ENCODE measurements around the gene SLC35A2.
"Not testable (repeated sequence)": the region's sequence is repeated elsewhere in the genome, so short reads cannot be mapped to it uniquely, and the experiment has no call there.

SLC35A2 gene

DNA sequence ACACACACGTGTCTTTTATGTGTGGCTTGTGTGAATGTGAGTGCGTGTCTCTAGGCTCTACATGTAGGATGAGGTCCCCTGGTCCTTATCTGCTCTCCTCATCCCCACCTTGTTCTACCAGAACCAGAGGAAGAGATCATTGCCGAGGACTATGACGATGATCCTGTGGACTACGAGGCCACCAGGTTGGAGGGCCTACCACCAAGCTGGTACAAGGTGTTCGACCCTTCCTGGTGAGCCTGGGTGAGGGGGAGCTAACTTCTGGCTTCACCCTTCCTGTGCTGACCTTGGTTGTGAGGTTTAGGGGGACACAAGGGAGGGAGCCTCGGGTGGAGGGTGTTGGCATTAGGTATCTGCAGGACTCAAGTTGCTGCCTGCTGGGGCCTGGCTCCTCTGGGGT lies 10.4 kb downstream of the SLC35A2 start:
- no peak for DNase-seq

DNA sequence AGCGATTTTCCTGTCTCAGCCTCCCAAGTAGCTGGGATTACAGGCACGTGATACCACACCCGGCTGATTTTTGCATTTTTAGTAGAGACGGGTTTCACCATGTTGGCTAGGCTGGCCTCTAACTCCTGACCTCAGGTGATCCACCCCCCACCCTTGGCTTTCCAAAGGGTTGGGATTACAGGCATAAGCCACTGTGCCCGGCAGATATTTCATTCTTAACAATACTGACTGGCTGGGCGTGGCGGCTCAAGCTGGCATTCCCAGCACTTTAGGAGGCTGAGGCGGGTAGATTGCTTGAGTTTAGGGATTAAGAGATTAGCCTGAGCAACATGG lies 12.4 kb downstream of the SLC35A2 start:
- no peak for DNase-seq

DNA sequence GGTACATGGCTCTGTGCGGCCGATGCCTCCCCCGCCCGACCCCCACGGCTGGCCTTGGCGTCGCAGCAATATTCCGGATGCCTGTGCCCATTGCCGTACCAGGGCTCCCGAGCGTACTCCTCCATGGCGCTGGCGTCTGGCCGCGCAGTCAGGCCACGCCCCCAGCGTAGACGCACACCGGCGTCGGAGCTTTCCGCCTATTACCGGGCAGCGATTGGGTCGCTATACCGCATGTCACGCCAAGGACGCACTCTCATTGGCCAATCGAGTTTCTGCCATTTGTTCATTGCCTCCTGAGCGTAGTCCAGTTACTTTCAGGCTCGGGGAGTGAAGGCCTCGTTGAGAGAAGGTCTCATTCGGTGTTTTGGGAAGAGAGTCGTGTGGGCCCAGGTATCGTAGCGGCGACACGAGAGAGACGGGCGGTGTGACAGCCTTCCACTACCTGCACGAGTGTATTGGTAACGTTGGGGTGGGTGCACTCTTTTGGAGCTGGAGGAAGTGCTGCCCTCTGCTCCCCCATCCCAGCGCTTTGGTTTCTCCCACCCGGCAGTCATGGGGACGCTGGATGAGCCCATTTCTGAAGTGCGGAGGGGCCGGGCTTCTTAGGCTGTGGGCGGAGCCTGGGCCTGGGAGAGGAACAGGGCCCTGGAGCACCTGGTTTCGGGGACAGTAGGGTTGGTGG lies 13.7 kb downstream of the SLC35A2 start, which contains the start of the genes PQBP1 and TIMM17B:
TSS of gene PQBP1 (plus strand) at position 306 of the 682 bp plus-strand sequence. CDS start 580 bp downstream, outside the sequence.
TSS of gene TIMM17B (minus strand) at position 144 of the 682 bp plus-strand sequence. CDS start at position 125, 19 bp downstream.
- peak; percentile 66 to 97 (median 83) for DNase-seq

GRCh38 chrX:48897157-48897624 lies 14.3 kb downstream of the SLC35A2 start:
- DNase-seq: peak; percentile 30 to 78 (median 49)

DNA sequence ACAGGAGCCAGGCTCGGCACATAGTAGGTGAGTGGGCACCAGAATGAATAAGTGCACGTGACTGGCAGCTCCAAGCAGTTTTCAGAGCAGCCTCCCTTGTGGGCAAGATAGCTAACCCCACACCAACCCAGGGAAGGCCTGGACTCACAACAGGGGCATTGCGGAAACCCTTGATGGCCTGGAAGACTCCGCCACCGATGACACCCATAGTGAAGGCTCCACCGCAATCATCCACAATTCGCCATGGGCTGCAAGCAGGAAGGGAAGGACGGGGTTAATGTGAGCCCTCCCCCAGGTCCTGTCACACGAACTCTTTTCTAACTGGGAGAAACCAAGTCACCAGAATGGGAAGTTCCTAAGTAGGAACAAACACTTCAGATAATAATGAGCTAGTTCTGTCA lies 14.8 kb downstream of the SLC35A2 start:
- no peak for DNase-seq

DNA sequence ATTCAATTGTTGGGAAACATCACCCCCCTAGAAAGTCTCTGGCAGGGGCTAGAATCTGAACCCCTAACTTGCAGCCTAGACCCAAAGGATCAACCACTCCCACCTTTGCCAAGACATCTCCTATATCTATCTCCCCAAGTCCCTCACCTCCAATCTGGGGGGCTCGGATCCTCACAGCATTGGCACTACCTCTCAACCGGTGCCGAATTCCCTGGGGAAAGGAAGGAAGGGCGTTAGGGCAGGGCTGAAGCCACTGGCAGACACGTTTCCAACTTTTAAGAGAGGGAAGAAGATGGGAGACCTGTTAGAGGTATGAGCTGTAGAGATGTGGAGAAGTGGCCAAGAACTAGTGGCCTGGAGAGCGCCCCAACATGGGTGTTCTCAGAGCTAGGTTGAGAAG lies 16.6 kb downstream of the SLC35A2 start:
- no peak for DNase-seq

DNA sequence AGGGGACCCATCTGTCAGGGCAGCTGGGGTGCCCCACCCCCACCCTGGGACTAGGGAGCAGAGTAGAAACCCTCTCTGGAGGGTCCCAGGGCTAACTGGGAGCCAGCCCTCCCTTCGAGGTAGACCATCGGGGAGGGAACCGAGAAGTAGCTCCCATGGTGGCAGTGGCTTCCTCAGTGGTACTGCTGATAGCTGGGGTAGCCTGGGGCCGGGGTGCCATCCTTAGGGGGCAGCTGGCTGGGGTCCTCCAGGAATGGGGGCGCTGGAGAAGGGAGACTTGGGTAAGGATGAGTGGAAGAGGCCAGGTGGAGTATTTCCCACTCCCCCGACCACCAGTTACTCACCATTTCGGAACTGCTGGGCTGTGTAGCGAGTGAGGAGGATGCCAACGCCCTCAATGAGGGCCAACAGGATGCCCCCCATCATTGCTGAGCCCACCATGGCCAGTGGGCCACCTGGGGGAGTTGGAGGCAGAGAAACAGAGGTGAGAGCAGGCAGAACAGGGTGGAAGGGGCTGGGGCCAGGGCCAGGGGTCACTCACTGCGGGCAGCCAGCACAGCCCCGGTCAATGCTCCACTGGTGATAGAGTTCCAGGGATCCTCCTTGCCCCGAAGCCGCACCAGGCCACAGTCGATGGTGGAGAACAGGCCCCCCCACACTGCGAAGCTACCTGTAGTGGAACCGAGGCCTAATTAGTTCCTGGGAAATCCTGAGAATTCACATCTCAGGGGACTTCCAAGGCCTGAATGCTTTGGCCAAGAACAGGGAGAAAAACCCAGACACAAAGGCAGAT lies 17.7 kb downstream of the SLC35A2 start:
- no peak for DNase-seq

DNA sequence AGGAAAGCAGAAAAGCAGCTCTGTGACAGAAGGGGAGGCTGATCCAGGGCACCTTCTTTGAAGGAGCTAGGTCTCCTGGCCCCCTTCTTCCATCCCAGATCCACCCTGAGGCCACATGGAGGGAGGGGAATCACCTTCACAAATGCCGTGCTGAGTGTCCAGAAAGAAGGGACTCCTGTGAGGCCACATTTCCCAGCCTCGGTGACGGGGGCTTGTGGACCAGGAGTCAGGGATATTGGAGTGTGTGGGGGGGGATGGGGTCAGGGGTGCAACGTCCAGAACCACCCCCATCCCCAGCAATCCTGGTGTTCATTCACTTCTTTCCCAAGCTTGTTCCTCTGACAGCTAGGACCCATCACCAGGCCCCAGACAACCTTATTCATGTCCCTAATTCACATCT lies 18.6 kb downstream of the SLC35A2 start:
- DNase-seq: no peak

GRCh38 chrX:48891402-48892288 lies 19.8 kb downstream of the SLC35A2 start:
- DNase-seq: peak; percentile 46 to 79 (median 67)

DNA sequence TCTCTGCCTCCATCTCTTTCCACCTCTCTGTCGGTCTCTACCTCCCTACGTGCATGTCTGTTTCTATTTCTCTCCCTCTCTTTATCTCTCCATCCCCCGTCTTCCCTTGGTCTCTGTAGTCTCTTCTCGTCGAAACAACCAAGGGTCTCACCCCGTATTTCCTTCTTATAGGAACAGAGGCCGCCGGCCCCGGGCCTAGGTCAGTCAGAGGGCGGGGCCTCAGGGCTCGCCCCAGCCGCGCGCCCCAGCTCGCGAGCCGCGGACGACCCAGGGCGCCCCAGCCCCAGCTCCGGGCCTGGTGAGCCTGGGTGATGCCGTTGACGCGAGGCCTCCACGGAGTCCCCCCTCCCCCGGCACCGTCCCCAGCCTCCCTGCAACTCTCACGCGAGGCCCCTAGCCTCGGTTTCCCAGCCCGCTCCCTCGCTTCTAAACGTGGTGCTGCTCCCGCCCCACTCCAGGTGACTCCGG lies 20.5 kb downstream of the SLC35A2 start:
- peak in 1 of 5 experiments; percentile 40 for DNase-seq

DNA sequence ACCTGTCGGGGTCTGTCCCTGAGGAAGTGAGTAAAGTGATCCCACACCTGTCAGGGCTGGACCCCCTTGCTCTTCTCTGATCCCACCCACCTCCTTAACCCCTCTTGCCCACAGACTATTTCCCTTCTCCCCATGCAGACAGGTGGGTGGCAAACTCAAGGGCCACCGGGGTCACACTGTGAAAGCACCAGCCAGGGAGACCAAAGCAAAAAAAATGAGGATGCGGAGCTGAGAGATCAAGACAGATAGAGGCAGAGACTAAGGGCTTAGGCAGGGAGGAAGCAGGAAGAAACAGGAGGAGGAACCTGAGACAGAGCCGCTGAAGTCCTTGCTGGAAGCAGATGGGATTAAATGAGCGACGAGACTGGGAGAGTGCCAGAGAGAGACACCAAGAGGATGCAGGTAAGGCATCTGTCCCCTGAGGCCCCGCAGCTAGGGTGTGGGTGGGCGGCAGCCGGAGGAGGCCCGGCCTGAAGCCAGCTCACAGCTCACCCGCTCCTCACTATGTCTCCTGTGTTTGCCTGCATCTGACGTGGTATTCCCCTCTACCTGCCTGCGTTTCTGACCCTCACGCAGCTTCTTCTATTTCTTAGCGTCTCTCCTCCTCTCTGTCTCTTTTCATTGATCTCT lies 21.0 kb downstream of the SLC35A2 start:
- DNase-seq: no peak

DNA sequence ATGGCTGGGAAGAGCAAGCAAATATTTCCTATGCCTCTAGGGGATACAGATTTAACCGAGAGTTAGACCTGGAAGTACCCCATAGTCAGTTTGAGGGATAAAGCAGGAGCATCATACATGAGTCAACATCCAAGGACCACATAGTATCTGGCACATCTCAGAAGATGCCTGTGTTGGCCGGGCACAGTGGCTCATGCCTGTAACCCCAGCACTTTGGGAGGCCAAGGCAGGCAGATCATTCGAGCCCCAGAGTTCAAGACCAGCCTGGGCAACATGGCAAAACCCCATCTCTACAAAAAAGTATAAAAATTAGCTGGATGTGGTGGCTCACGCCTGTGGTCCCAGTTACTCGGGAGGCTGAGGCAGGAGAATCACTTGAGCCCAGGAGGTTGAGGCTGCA lies 24.9 kb downstream of the SLC35A2 start:
- not testable (repeated sequence) for DNase-seq

DNA sequence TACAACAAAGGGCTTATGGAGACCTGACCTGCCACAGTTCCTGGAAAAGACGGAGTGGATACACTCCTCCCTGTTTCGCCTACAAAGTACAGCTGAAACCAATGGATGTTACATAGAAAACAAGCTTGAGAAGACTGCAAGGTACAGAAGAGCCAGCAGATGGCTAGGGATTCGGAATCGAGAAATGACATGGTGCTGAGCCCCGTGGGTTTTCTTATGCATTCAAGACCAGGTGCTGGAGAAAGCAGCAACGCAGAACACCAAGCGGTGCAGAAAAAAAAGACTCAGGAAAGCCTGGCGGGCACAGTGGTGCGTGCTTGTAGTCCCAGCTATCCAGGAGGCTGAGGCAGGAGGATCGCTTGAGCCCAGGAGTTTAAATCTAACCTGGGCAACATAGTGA lies 27.7 kb downstream of the SLC35A2 start:
- DNase-seq: no peak

- not testable (repeated sequence) for DNase-seq
These were observed 34.5 kb downstream of the SLC35A2 start for GRCh38 chrX:48876944-48877343.

DNA sequence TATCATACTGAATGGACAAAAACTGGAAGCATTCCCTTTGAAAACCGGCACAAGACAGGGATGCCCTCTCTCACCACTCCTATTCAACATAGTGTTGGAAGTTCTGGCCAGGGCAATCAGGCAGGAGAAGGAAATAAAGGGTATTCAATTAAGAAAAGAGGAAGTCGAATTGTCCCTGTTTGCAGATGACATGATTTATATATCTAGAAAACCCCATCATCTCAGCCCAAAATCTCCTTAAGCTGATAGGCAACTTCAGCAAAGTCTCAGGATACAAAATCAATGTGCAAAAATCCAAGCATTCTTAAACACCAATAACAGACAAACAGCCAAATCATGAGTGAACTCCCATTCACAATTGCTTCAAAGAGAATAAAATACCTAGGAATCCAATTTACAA lies 39.4 kb downstream of the SLC35A2 start:
- not testable (repeated sequence) for DNase-seq

- no peak for DNase-seq
These were observed 47.2 kb downstream of the SLC35A2 start for GRCh38 chrX:48864210-48864609.

DNA sequence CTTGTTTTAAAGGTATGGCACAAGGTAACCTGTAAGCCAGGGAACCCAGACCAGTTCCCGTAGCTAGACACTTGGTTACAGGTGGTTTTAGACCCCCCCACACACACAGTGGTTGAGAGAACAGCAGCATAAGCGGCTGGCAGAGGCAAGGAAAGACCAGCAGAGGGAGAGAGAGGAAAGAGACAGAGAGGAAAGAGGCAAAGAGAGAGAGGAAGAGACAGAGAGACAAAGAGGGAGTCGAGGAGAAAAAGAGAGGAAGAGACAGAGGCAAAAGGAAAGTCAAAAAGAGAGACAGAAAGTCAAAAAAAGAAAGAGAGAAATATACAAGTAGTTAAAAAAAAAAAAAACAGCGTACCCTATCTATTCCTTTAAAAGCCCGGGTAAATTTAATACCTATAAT lies 56.5 kb downstream of the SLC35A2 start:
- DNase-seq: peak in 1 of 5 experiments; percentile 20

- DNase-seq: not testable (repeated sequence)
These were observed 57.2 kb downstream of the SLC35A2 start for GRCh38 chrX:48854121-48854804.

GRCh38 chrX:48853494-48853893 lies 58.0 kb downstream of the SLC35A2 start:
- not testable (repeated sequence) for DNase-seq

Measured in T-helper 2 cell (primary cell).